Measurements from ENCODE around the gene EFNA1.

DNA sequence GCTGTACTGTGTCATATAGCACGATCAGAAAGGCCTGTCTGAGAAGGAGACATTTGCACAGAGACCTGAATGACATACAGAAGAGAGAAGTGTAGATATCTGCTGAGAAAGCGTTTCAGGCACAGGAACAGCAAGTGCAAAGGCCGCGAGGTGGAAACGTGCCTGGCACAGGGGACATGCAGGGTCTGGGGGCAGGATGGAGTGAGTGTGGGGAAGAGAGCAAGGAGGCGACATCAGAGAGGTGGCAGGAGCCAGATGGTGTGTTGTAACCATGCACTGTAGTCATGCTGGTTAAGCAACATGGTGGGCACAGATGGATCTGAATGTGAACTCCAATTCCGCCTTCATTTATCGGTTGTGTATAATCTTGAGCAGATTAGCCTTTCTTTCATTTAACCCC is 32.5 kb downstream of the EFNA1 start:
- TF ChIP-seq CTCF (IDR thresholded peaks at IDR 0.05; ENCODE audit: borderline replicate concordance, extremely low read depth, low read length, poor library complexity, severe bottlenecking) = no peak
- no peak for TF ChIP-seq EZH2 (IDR thresholded peaks at IDR 0.05; ENCODE audit: borderline replicate concordance, low read depth, low read length, severe bottlenecking)

Measured in DND-41 (cell line).